Right renal cortex interstitium (tissue), 3 donors: ENCODE measurements around the gene ANKRD26. TPM values are rescaled to one million over a fixed set of nuclear protein-coding genes. Genes with fewer than 3 reads are reported as not detected.
"Not testable (repeated sequence)": the region's sequence is repeated elsewhere in the genome, so short reads cannot be mapped to it uniquely, and the experiment has no call there.

Source experiments
- DNase-seq, 3 donors: peaks; one replicate each; pipeline ENCODE4 v3.0.0-alpha.2; 2013; ENCODE audit warnings: low read depth in 3 of 3, low spot score in 2 of 3
- polyA plus RNA-seq, 3 donors: library from polyadenylated mRNA; unstranded; fragments of 120-200 nt; gene quantifications; one replicate each; pipeline ENCODE4 v1.2.1, GENCODE V29; 2013; ENCODE audit not compliant: insufficient read length in 3 of 3

Gene ANKRD26
- 10 to 100 TPM; 12.1 to 12.8 (median 12.7) TPM for polyA plus RNA-seq

DNA sequence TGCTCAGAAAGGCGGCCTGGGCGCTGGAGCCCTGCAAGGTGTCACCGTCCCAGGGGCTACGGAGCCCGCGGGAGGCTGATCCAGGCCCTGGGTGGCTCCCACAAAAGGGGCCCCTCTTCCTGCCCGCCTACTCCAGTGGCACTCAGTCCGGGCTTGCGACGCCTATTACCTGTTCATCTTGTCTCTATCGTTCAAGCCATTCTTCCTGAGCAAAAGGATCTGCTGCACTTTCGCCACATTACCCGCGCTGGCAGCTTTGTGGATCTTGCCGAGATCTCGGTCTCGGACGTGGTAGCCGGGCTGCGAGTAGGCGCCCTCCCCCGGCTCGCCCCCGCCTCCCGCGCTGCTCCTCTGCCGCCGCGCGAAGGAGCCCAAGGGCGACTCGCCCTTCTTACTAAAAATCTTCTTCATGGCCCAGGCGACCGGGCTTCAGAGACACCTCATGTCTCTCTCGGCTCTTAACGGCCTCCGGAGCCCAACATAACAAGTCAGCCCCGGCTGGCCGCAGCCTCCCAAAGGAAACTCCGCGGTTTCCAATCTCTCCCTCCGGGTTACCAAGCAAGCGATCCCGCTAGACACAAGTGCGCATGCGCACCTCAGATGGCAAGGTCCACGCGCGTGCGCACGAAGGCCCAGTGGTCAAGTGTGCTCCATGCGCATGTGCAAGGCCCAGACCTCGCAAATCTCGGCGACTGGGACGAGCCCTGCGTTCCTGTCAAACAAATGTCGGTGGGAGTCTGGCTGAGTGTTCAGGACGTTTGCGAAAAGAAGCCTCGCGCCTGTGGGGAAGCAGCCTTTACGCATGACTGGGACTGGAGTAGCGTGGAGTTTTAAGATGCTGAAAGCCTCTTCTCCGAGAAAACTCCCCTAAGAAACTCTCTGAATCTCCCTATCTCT is at the start of gene ANKRD26:
TSS of gene ANKRD26 (minus strand) at position 579 of the 897 bp plus-strand sequence. CDS start at position 411, 168 bp downstream.
- DNase-seq = peak; percentile 95 to 97 (median 96)

DNA sequence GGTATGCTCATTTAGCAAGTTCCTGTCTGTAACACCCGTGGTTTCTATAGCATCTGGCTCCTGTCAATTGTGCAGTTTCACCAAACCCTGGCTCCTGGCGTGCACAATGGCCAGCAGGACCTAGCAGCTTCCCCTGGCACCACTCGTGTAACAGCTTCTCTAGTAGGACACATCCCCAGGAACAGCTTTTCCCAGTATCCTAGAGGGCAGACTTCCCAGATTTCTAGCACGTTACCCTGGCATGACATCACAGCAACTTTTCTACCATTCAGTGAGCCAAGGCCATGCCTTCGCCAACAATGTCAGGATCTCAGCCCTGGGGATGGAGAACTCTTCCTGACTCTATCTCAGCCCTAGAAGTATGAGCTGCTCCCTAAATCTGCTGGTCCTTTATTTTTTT is 47.4 kb upstream of the ANKRD26 start:
- DNase-seq = no peak

DNA sequence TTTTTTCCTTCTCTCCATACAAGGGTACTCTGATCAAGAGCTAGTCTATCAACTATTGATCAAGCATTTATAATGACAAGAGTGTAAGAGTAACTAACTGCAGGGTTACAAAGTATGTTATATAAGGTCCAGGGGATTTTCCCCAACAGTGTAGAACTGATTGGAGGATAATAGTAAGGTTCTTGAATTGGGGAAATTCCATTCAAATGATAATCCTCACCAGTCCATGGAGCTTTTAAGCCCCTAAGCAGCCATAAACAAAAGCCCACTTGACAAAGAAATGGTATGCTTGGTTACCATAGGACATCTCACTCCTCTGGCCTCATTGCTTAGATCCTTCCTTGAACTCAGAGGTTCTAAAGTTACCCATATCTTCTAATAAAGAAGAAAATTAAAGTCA is 45.6 kb upstream of the ANKRD26 start:
- no peak for DNase-seq

DNA sequence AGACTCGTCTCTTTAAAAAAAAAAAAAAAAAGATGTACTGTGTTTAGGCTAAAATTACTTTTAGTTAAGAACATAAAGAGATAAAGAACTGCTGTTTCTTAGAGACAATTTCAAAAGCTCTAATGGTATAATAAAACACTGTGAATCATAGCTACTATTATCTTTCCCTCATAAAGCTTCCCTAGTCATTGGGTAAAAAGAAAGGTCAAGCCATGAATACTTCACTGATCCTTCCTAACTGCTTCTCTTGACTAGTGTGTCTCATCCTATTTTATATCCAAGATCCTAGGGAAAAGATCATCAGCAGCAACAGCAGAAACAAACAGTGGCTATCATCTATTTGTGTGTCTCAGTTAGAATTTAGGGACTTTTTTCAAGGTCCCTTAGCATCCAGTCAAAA is 43.4 kb upstream of the ANKRD26 start:
- no peak for DNase-seq

DNA sequence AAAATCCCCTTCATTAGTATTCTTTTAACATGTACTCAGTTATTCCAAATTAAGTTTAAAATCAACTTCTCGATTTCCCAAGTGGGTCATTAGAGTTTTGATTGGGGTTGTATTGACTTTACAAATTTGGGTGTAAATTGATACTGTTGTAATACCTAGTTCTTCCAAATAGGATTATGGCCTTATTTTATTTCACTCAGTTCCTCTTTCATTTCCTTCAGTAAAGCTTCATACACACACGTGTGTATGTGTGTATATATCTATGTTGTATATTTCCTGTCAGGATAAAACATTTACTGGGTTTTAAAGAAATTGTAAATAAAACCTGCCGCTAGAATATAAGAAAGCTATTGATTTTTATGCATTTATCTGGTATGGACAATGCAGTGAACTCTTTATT is 38.0 kb upstream of the ANKRD26 start:
- no peak for DNase-seq

DNA sequence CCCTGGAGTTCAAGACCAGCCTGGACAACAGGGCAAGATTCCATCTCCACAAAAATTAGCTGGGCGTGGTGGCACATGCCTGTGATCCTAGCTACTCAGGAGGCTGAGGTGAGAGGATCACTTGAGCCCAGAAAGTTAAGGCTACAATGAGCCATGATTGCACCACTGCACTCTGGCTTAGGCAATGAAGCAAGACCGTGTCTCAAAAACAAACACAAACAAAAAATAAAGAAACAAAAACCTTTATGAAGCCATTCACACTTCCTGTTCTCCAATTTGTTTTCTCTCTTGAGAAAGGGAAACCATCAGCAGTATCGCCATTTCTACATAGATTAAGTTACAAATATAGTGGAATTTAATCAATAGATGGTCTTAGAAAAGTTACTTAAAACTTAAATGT is 34.1 kb upstream of the ANKRD26 start:
- DNase-seq = no peak

DNA sequence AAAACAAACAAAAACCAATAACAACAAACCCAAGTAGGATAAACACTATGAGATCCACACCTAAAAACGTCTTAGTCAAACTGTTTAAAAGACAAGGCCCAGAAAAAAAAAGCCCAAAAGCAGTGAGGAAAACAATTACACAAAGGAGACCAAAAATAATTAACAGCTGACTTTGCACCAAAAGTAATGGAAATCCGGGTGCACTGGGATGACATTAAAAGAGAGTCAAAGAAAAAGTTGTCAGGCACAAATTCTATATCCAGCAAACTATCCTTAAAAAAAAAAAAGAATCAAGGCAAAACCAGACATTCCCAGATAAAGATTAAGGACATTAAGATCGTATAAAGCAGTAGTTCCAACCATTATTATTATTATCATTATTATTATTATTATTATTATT is 7.9 kb upstream of the ANKRD26 start:
- DNase-seq = no peak

DNA sequence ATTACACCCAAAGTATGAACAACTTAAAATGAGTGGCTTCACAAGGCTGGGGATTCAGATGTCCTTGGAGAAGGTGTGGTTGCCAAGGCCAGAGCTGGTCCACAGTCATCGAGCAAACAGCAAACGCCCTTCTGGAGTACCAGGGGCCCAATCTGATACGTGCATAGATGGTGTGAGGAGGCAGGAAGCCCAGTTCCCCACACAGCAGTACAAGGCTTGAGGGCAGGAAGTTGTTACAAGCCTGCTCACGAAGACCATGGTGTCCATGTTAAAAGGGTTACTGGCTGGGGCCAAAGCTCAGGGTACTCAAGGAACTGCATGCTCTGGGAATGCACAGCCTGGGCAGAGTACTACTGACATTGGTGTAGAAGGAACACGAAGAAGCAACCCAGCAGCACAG is 4.6 kb upstream of the ANKRD26 start:
- DNase-seq = no peak

DNA sequence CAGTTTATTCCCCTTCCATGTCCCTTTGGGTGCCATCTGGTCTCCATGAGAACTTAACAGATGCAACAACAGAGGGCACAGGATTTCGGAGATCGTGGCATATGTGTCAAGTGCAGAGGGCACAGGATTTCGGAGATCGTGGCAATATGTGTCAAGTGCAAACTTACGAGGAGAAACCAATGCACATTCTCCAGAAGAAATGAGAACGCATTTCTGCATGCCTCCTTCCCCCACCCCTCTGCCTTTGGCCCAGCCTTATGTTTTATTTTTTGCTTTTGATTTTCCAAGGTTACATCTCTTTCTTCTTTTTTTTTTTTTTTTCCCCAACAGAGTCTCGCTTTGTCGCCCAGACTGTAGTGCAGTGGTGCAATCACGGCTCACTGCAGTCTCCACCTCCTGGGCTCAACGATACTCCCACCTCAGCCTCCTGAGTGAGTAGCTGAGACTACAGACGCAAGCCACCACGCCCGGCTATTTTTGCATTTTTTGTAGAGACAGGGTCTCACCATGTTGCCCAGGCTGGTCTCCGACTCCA is 586 bp upstream of the ANKRD26 start:
- no peak for DNase-seq

DNA sequence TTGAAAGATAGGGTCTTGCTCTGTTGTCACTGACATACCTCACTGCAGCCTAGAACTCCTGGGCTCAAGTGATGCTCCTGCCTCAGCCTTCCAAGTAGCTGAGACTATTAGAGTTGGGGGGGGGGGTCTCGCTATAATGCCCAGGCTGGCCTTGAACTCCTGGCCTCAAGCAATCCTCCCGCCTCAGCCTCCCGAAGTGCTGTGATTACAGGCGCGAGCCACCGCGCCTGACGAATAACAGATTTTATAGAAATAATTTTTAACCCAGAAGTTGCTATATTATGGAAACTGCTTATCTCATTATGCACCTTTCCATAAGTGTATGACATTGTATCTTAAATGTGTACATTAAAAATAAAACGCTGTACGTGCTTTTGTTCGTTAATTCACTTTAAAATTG is 846 bp downstream of the ANKRD26 start:
- DNase-seq = no peak

DNA sequence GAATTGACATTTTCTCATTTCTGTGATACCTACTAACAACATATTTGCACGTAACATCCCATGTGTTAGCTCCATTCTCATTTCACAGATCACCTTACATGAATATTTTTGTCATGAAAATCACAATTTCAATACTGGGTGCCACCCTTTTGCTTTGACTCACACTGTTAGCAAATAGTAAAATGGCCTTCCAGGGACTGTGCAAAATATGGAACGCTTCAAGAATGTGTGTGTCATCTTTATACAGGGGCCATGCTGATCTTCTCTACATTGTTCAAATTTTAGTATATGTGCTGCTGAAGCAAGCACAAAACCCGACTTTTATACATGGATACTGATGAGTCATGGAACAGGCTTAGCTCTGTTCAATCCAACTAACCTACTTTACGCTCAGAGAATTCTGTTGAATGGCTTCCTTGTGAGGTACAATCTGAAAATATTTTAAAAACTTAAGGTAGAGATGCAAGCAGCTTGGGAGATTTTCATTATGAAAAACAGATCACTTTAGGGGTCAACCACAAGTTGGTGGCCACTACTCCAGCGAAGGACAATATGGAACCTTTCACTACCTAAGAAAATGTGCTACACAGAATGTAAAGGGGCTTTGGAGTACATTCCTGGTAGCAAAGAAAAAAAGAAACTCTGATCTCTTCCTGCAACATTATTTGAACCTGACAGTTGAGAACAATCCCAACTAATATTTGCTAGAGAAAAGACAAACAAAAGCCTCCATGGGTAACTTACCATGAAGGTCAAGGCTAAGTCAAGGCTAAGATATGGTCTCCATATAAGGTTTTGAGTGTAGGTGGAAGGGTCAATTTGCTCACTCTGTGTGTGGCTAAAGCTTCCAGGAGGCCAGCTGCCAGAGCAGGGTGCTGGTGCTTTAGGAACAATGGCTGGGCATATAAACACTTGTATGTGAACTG is 11.9 kb downstream of the ANKRD26 start:
- no peak for DNase-seq

DNA sequence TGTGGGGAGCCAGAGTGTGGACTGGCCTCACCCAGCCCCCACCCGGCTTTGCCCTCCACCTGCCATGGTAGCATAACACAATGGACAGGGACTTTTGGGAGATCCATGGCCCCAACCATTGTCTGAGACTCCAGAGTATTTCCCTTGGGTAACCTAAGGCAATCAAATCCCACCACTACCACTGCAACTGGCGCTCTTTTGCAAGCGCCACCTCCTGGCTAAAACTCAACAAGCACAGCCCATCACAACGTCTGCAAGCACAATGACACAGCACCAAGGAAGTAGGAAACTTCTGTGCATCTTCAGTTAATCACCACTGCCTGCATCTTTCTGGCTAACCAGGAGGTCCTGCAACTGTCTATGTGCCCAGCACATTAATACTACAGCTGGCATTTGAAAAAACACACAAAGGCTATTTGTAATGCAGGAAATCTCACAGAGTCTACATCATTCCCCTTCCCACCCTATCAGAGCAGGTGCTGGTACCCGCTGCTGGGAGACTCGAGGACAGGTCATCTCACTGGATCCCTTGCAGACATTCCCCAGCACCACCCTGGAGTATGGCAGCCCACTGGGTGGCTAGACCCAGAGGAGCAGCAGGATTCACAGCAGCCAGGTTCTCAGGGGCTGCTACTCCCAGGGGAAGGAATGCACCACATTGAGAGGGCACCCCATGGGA is 27.7 kb downstream of the ANKRD26 start:
- DNase-seq = no peak

DNA sequence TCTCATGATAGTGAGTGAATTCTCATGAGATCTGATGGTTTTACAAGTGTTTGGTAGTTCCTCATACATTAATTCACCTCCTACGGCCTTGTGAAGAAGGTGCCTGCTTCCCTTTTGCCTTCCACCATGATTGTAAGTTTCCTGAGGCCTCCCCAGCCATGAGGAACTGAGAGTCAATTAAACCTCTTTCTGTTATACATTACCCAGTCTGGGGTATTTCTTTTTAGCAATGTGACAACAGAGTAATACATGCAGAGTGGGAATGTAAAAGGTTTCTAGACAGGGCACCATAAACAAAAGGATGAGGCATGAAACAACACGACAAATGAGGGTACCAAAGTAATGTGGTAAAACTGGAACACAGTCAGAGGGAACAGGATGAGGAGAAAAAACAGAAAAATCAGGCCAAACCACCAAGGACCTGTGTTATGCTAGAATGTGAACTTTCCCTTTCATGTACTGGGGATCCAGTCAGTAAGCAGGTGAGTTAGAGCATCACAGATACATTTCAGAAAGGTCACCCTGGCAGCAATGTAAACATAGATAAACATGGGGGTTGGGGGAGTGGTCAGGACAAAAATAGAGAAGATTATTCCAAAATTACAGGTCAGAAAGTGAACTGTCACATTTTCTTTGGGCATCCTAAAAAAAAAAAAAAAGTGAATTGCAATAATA is 31.9 kb downstream of the ANKRD26 start:
- no peak for DNase-seq

DNA sequence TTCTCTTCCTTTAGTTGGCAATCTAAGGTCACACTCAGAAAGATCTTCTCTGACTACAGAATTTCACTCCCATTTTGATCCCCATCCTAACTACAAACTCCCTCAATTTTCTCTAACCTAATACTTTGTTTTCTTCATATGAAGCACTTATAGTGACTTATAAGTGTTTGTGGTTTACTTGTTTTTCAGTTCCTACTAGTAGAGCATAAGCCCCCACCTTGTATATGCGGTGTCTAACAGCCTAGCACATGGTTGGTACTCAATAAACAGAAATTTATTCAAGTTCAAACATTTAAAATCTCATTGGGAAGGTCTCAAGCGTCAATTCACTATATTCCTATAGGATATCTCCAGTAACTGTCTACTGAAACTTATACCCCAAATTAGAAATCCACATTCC is 35.2 kb downstream of the ANKRD26 start:
- no peak for DNase-seq

DNA sequence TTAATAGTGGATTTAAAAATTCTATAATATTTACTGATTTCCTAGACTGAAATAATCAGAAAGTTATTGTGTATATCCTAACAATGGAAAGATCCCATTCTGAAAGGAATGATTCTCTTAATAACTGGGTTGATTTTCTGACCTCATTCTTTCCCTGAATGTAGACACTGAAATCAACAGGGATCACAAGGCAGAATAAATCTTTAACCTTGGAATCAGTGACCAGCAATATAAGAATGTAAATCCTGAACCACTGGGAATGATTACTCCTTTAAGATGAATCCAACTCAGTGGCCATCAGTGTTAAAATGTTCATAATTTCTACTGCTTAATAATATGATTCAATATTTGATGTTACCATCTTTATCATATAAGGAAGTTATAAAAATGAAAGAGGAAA is 47.6 kb downstream of the ANKRD26 start:
- DNase-seq = no peak

DNA sequence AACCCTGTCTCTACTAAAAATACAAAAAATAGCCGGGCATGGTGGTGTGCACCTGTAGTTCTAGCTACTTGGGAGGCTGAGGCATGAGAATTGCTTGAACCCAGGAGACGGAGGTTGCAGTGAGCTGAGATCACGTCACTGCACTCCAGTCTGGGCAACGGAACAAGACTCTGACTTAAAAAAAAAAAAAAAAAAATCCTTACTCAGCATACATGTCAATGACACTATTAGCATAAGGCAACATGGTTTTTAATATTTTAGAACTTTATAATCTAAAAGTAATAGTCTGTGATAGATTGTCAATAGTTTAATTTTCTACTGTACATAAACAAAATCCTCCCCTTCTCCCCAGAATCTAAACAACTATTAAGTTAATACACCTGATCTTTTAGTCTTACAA is 55.0 kb downstream of the ANKRD26 start:
- not testable (repeated sequence) for DNase-seq

DNA sequence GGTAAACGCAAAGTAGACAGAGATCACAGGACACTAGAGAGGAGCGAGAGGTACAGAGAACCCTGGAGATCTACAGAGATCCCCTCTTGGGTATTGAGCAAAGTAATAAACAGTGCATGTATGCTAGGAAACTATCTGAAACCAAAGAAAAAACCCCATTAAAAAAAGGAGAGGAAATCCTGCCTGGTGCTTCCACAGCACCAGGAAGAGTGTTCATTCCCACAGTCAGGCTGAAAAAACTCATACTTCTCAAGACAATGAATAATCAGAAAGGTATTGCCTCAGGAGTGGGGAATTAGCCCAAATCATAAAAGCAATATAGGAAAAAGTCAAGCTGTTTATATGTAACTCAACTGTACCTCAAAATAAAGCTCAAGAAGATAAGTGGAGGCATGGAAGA is 59.1 kb downstream of the ANKRD26 start:
- DNase-seq = no peak

DNA sequence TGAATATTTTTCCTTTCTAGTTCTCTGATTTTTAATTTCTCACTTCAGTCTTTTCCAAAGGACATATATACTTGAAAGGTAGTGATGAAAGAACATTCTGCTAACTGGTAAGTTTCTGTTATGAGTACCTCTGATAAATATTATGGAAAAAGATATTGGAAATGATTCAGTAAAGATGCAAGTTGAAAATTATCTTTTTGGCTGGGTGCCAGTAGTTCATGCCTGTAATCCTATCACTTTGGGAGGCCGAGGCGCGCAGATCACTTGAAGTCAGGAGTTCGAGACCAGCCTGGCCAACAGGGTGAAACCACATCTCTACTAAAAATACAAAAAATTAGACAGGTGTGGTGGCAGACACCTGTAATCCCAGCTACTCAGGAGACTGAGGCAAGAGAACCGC is 62.1 kb downstream of the ANKRD26 start:
- DNase-seq = no peak

DNA sequence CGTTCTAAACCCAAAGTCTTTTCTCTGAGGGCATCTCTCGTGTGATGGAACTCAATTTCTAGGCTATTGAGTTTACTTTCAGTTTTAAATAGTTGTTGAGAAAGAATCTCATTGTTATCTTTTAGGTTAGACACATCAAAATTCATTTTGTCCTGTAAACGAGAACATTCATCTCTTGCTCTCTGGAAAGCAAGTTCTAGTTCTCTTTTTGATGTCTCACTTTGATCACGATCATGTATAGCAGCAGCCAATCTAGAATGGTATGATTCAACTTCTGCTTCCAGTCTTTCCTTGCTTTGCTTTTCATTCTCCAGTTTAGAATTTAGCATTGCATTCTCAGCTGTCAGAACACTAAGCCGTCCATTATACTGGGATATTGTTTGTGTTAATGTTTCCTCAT is 65.1 kb downstream of the ANKRD26 start:
- no peak for DNase-seq

DNA sequence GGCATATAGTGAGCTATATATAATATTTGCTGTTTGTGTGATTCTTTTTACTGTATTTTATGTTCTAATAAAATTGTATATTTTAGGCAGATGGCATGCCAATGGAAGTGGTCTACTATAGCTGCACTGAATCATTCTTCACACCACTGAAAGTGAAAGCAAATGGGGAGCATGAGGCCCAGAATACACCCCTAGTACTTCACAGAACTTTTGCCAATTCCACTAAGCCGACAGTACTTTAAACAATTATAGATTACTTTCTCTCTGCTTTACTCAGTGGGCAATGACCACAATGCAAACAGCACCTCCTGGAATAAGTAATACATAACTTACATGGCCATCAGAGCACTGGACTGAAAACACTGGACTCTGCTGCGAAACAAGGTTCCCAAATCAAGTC is 70.2 kb downstream of the ANKRD26 start:
- no peak for DNase-seq
